KG1 (cell line): ENCODE results near the gene C1orf87.

Experiments
- DNase-seq: peaks from one replicate; lab custom pipeline; 2025; lab: John Stamatoyannopoulos, UW

The C1orf87 gene

DNA sequence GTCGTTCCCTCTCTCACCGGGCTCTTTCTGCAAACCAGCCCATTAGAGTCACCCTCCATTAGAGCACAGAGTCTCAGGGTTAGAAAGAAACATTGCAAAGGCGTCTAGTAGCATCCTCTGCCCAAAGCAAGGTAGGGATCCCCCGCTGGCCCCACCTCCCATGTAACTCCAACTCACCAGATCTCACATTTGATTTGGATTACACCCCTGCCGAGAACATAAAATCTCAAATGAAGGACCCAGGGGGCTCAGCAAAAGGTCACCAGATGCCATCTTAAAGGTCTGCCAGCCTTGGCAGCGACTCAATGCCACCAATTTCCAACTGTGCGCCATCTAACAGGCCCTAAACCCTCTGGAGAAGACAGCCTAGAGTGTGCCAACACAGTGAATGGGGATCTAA is 14.1 kb downstream of the C1orf87 start:
- no peak for DNase-seq

GRCh38 chr1:60055336-60055735 is 18.2 kb downstream of the C1orf87 start:
- DNase-seq: no peak

DNA sequence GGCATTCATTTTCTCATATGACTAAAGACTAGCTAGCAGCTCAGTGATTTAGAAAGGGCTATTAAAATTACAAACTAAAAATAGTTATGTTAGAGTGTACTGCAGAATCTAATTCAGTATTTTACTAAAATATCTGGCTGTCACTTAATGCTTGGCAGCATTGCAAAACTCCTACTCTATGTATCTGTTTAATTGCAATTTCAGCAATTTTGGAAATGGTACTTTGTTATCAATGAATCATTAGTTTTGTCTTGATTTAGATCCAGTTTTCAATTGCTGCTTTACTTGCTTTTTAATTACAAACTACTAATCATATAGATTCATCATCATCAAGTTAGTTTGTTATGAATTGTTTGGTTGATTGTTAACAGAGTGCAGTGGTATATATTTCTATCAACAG is 19.2 kb downstream of the C1orf87 start:
- no peak for DNase-seq

DNA sequence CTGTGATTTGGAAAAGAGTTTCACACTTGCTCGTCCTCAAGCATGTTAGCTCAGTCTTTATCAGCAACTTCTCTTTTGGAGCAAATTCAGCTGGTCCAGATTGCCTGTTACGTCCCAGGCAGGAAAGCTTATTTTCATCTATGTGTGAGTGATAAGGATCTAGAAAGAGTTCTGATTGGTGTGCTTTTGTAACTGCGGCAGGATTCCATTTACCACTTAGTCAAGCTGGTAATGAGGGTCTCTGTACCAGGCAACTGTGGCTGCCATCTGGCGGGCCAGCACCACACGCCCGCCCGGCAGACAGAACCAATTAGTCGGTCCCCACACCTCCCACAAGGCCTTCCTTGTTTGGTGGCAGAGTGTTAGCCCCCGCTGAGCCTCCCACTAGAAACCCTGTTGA is 21.0 kb downstream of the C1orf87 start:
- DNase-seq: no peak

DNA sequence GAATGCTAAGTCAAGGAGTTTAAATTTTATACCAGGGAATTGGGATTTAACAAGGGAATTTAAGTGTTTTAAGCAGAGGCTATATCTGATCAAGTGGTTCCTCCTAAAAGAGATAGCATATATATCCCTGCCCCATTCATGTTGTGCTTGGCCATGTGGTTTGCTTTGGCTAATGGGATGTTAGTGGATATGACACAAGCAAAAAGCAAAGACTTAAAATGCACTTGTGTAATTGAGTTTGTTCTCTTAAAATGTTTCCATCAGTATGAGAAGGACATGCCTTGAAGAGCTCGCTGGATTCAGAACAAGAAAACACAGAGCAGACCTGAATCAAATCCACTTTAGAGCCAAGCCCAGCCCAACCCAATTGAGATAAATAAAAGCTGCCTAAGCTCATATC is 22.4 kb downstream of the C1orf87 start:
- no peak for DNase-seq

DNA sequence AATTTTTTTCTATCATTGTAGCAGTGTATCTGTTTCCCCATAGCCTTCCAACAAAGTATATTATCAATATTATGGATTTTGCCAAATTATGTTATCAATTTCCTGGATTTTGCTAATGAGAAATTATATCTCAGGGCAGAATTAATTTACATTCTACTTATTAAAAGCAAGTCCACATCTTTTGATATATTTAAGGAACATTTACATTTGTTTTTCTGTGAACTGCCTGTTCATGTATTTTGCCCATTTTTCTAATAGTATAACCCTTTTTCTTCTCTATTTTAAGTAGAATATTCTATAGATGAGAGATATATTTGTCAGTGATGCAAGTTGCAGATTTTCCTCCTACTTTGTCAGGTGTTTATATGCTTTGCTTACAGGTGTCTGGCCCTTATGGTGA is 24.4 kb downstream of the C1orf87 start:
- DNase-seq: no peak

DNA sequence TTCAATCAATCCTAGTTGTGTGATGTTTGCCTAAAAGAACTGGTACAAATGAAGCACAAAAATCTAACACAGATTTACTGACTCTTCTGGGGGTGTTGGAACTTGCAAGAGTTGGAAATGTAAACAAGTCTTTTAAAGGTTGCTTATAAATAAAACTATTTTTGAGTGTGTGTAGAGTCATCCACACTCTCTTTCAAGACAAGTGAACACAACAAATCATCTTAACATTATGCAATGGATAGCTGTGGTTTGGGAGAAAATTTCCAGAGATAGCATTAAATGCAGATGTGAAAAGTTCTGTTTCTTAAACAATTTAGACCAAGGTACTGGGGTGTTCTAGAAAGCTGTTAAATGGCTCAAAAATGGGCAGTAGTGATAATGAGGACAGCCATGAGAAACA is 28.7 kb downstream of the C1orf87 start:
- DNase-seq: no peak

- no peak for DNase-seq
Observed at GRCh38 chr1:60041783-60042182, 31.8 kb downstream of the C1orf87 start.

DNA sequence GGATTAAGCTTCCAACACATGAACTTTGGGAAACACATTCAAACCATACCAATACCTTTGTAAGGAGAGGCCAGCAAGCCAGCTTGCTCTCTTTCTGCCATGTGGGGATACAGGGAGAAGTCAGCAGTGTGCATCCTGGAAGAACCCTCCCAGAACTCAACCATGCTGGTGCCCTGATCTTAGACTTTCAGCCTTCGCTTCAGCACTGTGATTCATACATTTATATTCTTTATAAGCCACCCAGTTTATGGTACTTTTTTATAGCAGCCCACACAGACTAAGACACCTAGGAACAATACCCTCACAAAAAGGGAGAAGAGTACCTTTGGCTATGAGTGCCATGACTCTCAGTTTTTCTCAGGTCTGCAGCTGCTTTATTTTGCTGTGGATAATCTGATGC is 35.9 kb downstream of the C1orf87 start:
- DNase-seq: no peak

DNA sequence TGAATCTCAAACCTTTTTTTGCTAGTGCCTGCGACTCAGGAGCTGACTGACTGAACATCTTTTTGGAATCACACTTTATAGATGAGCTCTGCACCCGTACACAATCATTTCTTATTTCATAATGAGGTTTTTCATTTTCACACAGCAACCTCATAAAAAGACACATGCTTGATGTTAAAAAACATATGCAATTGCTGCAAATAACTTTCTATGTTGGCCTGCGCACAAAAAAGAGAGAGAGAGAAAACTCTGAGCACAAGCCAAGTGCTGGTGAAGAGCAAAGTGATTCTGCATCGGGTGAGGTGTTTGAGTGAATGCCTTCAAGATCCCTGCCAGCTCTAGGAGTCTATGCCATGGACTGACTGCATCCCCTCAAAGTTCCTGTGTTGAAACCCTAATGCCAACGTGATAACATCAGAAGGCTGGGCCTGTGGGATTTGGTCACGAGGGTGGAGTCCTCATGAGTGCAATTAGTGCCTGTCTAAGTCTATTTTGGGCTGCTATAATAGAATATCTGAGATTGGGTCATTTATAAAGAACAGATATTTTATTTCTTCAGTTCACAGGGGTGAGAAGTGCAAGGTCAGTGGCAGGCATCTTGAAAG is 36.6 kb downstream of the C1orf87 start:
- DNase-seq: no peak

- DNase-seq: no peak
Observed at GRCh38 chr1:60035921-60036320, 37.6 kb downstream of the C1orf87 start.

DNA sequence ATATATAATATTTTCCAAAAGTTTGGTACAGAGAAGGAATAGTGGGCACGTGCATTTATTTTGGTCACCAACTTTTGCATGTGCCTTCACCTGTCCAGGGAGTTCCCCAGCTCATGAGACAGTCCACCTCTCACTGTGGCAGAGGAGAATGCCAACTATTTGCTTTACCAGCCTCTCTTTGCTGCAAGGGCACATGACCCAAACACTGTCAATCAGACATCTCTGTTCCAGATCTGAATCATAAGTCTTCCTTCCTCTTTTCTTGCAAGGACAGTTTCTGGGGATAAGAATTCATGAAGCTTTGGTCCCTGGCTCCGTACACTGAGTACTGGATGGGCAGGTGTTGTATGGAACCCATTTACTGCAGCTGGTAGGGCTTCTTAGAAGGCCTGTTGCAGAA is 38.6 kb downstream of the C1orf87 start:
- no peak for DNase-seq

DNA sequence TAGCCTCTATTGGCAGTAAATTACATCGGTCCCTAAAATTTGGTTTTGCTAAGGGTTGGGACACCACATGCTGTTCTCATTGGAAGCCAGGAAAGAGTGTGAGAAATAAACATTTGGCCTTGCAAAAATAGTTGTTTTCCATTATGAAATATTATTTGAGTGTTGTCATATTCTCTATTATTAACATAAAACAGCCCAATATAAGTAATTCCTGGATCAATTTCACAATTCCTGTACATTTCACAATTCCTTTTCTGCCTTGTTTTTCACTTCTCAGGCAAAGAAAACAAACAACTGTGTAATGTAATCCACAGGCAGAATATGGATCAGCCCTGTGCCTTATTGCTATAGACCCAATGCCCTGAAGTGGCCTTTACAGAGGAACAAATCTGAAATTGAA is 40.5 kb downstream of the C1orf87 start:
- no peak for DNase-seq

- no peak for DNase-seq
Observed at GRCh38 chr1:60031146-60031545, 42.4 kb downstream of the C1orf87 start.

DNA sequence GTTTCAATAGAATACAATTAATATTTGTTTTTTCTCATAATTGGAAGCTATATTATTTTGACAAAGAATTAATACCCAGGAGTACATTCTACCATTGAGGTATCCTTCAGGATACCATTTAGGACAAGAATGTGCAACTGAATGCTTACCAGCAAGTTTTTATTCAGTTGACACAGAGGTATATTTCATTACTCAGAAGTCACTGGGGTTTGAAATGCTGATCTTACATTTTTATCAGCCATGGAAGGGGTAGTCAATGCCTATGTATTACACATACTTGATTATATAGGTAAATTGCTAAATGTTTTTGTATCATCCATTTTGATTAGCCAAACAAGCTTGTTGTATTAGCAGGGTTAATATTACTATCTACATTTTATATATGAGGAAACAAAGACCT is 48.0 kb downstream of the C1orf87 start:
- DNase-seq: no peak

GRCh38 chr1:60017508-60018205 is 55.9 kb downstream of the C1orf87 start:
- no peak for DNase-seq

DNA sequence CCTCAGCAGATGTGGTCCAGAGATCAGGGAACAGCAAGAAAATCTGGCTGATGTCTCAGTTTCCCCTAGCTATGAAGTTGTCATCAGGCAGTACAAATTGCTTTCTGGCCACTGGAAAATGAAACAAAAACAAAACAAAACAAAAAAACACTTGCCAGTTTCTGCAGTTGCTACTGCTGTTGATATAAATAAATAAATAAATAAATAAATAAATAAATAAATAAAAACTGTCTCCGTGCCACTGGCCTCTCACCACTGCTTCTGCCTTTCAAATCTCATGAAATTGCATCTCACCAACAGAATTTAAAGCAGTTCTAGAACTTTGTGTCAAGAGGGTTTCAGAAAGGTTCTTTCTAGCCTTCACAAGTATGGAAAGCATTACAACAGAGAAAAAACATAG is 62.9 kb downstream of the C1orf87 start:
- no peak for DNase-seq

DNA sequence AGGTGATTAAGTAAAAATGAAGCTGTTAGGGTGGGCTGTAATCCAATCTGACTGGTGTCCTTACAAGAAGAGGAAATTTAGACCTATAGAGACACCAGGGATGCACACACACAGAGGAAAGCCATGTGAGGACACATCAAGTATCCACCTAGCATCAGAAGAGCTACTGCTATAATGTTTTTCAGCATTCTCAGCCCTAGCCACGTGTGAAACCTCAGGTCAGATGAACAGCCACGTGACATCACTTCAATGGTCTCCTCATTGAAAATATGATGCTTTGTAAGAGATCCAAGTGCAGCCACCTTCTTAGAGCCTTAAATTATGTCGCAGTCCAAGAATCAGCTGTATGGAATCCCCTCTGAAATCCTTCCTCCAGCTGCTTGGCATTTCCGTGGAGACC is 65.1 kb downstream of the C1orf87 start:
- DNase-seq: no peak

- no peak for DNase-seq
Observed at GRCh38 chr1:60000625-60001024, 72.9 kb downstream of the C1orf87 start.

- DNase-seq: no peak
Observed at GRCh38 chr1:59999746-60000145, 73.8 kb downstream of the C1orf87 start.

- DNase-seq: no peak
Observed at GRCh38 chr1:59999006-59999405, 74.6 kb downstream of the C1orf87 start.

GRCh38 chr1:59997479-59998115 is 76.0 kb downstream of the C1orf87 start:
- no peak for DNase-seq

DNA sequence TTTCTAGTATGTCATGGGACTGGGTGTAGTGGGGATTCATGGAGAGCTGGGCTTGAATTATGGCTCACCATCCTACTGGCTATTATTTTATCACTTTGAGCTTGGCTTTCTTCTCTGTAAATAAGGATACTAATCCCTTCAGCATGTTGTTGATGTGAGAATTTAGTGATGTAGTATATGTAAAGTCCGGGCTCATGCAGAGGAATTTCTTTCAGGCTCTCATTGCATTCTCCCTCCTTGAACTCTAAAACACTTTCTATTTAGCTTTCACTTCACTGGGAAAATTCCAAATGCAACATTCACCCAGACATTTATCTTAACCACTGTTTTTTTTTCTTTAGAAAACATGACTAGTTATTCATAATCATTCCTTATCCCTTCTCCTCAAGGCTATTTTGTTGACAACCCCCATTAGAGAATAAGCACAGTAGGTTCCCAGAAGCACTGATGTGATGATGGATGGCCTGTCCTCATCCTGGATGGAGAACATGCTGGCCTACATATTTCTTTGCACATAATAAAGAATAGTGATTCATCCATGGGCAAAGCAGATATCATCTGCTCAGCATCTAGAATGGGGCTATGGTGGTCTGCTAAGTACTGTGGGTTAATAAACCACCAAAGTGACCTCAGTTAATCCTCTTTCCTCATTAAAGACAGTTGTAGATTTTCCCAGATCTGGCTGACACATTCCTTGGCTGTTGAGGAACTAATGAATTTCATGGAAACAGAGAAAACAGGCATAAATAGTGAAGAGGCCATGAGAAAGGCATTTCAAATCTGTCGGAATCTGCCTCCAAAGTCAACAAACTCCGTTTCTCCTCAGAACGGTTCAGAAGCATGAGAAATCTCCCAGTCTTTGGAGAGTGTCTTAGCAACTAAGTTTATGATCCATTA is 79.0 kb downstream of the C1orf87 start:
- DNase-seq: no peak
